Measurements from ENCODE around the gene LDB2. TPM values are rescaled to one million over a fixed set of nuclear protein-coding genes. Genes with fewer than 3 reads are reported as not detected.

LDB2 gene
- total RNA-seq, 1 donor: under 0.01 TPM

- no peak for DNase-seq (ENCODE audit: low read depth in 2 of 3, low spot score in 2 of 3)
Measured at GRCh38 chr4:16844816-16845586, 53.4 kb downstream of the LDB2 start.

DNA sequence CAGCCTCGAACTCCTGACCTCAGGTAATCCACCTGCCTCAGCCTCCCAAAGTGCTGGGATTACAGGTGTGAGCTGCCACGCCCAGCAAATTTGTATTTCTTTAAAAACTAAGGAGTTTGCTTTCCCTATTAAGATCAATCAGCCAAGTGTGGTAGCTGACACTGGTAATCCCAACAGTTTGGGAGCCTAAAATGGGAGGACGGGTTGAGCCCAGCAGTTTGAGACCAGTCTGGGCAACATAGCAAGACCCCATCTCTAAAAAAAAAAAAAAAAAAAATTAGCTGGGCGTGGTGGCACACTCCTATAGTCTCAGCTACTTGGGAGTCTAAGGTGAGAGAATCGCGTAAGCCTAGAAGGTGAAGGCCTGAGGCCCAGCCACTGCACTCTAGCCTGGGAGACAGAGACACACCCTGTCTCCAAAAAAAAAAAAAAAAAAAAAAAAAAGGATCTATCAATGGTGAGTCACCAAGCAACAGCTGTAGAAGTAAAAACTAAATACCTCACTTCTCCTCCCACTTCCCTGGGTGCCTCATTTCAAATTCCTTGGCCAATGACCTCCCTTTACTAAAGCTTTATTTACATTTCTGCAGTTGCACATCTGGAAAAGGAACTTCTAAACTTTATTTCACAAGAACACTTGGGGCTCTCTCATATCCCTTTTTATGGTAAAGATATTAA lies 54.5 kb downstream of the LDB2 start:
- no peak for DNase-seq (ENCODE audit: low read depth in 2 of 3, low spot score in 2 of 3)

- DNase-seq (ENCODE audit: low read depth in 2 of 3, low spot score in 2 of 3): no peak
Measured at GRCh38 chr4:16838226-16838875, 60.1 kb downstream of the LDB2 start.

- DNase-seq (ENCODE audit: low read depth in 2 of 3, low spot score in 2 of 3): no peak
Measured at GRCh38 chr4:16837475-16837874, 61.0 kb downstream of the LDB2 start.

- no peak for DNase-seq (ENCODE audit: low read depth in 2 of 3, low spot score in 2 of 3)
Measured at GRCh38 chr4:16836324-16836723, 62.1 kb downstream of the LDB2 start.

- DNase-seq (ENCODE audit: low read depth in 2 of 3, low spot score in 2 of 3): no peak
Measured at GRCh38 chr4:16835597-16836247, 62.7 kb downstream of the LDB2 start.

DNA sequence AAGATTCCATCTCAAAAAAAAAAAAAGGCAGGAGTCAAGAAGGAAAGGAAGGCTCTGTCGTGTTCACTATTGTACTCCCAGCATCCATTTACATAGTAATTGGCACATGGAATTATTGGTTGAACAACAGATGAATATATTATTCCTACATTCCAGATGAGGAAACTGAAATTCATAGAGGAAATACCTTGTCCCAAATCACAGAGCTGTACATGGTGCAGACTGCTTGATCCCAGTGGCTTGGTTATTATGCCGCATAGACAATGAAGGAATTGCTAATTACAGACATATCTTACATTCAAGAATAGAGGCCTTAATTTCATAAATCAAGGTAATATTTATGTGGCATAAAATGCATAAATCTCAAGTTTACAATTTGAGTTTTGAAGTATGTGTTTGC lies 63.6 kb downstream of the LDB2 start:
- DNase-seq (ENCODE audit: low read depth in 2 of 3, low spot score in 2 of 3): no peak

GRCh38 chr4:16833722-16834121 lies 64.7 kb downstream of the LDB2 start:
- DNase-seq (ENCODE audit: low read depth in 2 of 3, low spot score in 2 of 3): no peak

DNA sequence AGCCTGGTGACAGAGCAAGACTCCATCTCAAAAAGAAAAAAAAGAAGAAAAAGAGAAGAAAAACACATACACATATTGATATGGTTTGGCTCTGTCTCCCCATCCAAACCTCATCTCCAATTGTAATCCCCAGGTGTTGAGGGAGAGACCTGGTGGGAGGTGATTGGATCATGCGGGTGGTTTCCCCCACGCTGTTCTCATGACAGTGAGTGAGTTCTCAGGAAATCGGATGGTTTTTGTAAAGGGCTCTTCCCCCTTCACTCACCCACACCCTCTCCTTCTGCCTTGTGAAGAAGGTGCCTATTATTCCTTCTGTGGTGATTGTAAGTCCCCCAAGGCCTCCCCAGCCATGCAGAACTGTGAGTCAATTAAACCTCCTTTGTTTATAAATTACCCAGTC lies 68.4 kb downstream of the LDB2 start:
- no peak for DNase-seq (ENCODE audit: low read depth in 2 of 3, low spot score in 2 of 3)

DNA sequence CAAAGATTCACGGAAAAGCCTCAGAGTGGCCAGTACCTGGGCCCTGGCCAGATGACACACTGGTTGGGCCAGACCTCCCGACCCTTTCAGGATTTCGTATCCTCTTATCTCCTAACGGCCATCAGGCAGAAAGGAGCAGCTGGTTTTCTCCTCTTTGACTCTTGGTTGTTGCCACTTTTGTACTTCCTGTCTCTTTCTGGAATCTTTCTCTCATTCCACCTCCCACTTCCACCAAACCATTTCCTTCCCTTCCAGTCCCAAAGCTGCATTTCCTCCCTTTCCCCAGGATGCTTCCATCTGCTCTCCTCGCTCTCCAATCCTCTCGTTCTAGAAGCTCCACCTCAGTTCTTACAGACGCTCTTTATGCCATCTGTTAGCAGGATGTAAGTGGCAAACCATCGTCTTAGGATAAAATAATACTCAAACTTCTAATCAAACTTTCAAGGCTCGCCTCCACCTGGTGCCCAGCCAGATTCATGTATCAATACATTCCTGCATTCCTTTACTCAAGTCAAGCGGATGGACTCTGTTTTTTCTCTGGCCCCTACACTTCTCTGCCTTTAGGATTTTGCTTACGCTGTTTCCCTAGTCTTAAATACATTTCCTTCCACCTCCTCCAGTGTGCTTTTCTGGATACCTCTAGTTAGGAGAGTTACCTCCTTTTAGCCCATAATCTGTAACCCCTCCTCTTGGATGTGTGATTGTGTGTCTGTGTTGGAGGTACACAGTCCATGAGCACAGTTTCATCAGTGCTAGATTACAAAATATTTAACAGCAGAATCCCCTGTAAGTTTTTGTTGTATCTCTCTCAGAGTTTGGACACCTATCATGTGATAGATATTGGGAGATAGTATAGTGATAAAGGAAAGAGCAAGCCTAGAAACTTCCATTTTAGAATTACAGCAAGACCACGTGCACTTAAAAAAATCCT lies 70.4 kb downstream of the LDB2 start:
- no peak for DNase-seq (ENCODE audit: low read depth in 2 of 3, low spot score in 2 of 3)

DNA sequence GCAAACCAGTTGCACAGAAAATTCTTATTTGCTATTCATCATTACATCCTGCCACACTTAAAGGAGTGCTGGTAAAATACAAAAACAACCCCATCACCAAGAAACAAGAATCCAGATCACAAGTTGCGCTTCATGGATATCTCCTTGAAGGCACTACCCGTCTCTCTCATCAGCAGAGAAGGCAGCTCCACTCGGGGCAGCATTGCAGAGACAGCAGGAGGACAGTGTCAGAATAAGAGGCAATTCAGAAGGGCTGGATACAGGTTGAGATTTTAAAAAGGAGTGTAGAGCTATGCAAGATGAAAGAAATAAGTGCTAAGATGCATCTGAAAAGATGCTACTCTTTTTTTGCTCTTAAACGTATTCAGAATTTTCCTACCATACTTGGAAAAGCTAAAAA lies 71.4 kb downstream of the LDB2 start:
- no peak for DNase-seq (ENCODE audit: low read depth in 2 of 3, low spot score in 2 of 3)

GRCh38 chr4:16826406-16826910 lies 72.0 kb downstream of the LDB2 start:
- no peak for DNase-seq (ENCODE audit: low read depth in 2 of 3, low spot score in 2 of 3)

DNA sequence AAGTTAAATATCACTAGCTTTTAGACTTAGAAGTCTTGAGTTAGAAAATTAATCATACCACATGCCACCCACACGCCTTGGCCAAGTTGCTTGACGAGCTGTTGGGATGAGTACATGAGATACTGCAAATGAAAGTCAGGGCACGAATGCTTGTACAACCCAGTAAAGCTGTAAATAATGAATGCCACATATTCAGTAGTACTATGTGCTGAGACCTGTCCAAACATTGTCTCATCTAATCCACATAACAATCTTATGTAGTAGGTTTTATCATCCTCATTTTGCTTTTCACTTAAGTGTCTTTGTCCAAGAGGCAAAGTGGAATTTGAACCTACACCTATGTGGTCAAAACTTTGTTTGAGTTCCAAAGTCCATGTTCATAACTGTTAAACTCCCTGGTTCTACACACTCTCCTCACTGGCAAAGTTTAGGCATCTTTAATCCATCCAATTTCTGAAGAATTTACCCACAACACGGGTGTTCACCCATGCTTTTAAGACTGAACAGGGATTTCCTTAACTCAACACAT lies 74.1 kb downstream of the LDB2 start:
- no peak for DNase-seq (ENCODE audit: low read depth in 2 of 3, low spot score in 2 of 3)

GRCh38 chr4:16820329-16820728 lies 78.1 kb downstream of the LDB2 start:
- DNase-seq (ENCODE audit: low read depth in 2 of 3, low spot score in 2 of 3): no peak

- no peak for DNase-seq (ENCODE audit: low read depth in 2 of 3, low spot score in 2 of 3)
Measured at GRCh38 chr4:16819652-16820051, 78.8 kb downstream of the LDB2 start.

- no peak for DNase-seq (ENCODE audit: low read depth in 2 of 3, low spot score in 2 of 3)
Measured at GRCh38 chr4:16818005-16818404, 80.4 kb downstream of the LDB2 start.

GRCh38 chr4:16817286-16817685 lies 81.2 kb downstream of the LDB2 start:
- no peak for DNase-seq (ENCODE audit: low read depth in 2 of 3, low spot score in 2 of 3)

DNA sequence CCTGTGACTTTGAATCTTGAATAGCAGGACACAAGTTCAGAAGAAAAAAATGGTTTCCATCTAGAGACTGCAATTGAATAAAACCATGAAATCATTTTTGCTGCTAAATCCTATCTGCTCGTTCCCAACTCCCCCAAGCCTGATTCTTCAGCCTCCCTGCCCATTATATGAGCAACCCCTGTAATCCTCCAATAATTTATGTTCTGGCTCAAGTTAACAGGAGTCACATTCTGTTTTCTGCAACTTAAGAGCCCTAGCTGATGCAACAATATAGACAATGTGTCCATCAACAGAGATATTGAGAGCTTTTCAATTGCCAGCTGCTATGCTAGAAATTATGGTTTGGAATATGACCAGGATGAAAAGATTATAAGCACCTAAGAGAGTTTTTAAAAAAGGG lies 84.1 kb downstream of the LDB2 start:
- DNase-seq (ENCODE audit: low read depth in 2 of 3, low spot score in 2 of 3): no peak

- DNase-seq (ENCODE audit: low read depth in 2 of 3, low spot score in 2 of 3): no peak
Measured at GRCh38 chr4:16812041-16812440, 86.4 kb downstream of the LDB2 start.

- DNase-seq (ENCODE audit: low read depth in 2 of 3, low spot score in 2 of 3): no peak
Measured at GRCh38 chr4:16809943-16810342, 88.5 kb downstream of the LDB2 start.
